ENCODE measurements around the gene C1orf74. TPM values are rescaled to one million over a fixed set of nuclear protein-coding genes. Genes with fewer than 3 reads are reported as not detected.

Gene C1orf74
- polyA plus RNA-seq, 1 of the 3 experiments (the other 2 are of a cell fraction): 1.5 TPM

- WGBS (ENCODE audit: low lambda C conversion rate): 56% methylated on average over 3 of the region's 3 CpGs
- CTCF ChIA-PET: no interaction called here
- no peak for DNase-seq
Measured at GRCh38 chr1:209816923-209817322, 32.6 kb upstream of the C1orf74 start.

GRCh38 chr1:209815931-209816341, 31.6 kb upstream of the C1orf74 start:
- peaks cover 0 to 8% of the 10 kb centered on the region in 2 experiments; a peak in 2 of 4 replicates for H3K4me1 ChIP-seq (ENCODE audit: control insufficient read depth in 1 of 2, insufficient read depth in 2 of 2, low read depth in 1 of 2, low read length in 1 of 2)
- H3K4me3 ChIP-seq (ENCODE audit: low read depth in 2 of 2, low read length in 1 of 2): no peak overlapping the region
- no peaks in the 10 kb centered on the region for H3K9me2 ChIP-seq
- ChIA-PET POLR2A (interaction anchor here (1.0 kb wide), 1 partner anchor 12 kb away, joined by 3 read pairs; the partner anchor contains the start of gene UTP25), CTCF (interaction anchor here (0.7 to 1.4 kb wide), 4 partner anchors 9 to 247 kb away, joined by 3 to 4 read pairs (median 4); partner anchors contain the start of gene UTP25)
- 79% methylated on average over 6 of the region's 6 CpGs for WGBS (ENCODE audit: low lambda C conversion rate)
- no peaks in the 10 kb centered on the region for H3K79me2 ChIP-seq (ENCODE audit: insufficient read depth)
- no peaks in the 10 kb centered on the region for H3K9me3 ChIP-seq
- DNase-seq: no peak
- peak overlapping the region; percentile 78; the same call in 1 of the 2 replicates for H2AFZ ChIP-seq (ENCODE audit: low read depth)
- H3K27me3 ChIP-seq (ENCODE audit: insufficient read depth): no peaks in the 10 kb centered on the region
- H3F3A ChIP-seq (replicated peaks; ENCODE audit: insufficient read depth): no peaks in the 10 kb centered on the region
- no peaks in the 10 kb centered on the region for H3K36me3 ChIP-seq (replicated peaks in 1 of 2; ENCODE audit: control insufficient read depth in 1 of 2, insufficient read depth in 2 of 2, low read length in 1 of 2)
- H4K20me1 ChIP-seq (ENCODE audit: insufficient read depth): no peaks in the 10 kb centered on the region
- no peak overlapping the region for H3K4me2 ChIP-seq
- no peak overlapping the region for H3K27ac ChIP-seq (ENCODE audit: low read depth in 2 of 2, low read length in 1 of 2)
- no peak overlapping the region for H3K9ac ChIP-seq
- TF ChIP-seq ELF1 (IDR thresholded peaks at IDR 0.05): no peak
- TF ChIP-seq RAD21 (IDR thresholded peaks at IDR 0.05; ENCODE audit: low read length): no peak
- no peak for TF ChIP-seq SIN3A (IDR thresholded peaks at IDR 0.05; ENCODE audit: borderline replicate concordance, low read depth, low read length)
- TF ChIP-seq EP300 (IDR thresholded peaks at IDR 0.05; ENCODE audit: borderline replicate concordance in 1 of 2, low read depth in 1 of 2, low read length in 1 of 2): no peak
- no peak for TF ChIP-seq NFIC (IDR thresholded peaks at IDR 0.05; ENCODE audit: borderline replicate concordance)
- TF ChIP-seq SMC3 (IDR thresholded peaks at IDR 0.05; ENCODE audit: low read depth, low read length): no peak
- TF ChIP-seq TCF12 (IDR thresholded peaks at IDR 0.05): no peak
- TF ChIP-seq RXRA (IDR thresholded peaks at IDR 0.05; ENCODE audit: borderline replicate concordance, low read depth): no peak
- TF ChIP-seq EZH2phosphoT487 (IDR thresholded peaks at IDR 0.05; ENCODE audit: borderline replicate concordance, low read depth): no peak
- TF ChIP-seq JUND (IDR thresholded peaks at IDR 0.05): no peak
- no peak for TF ChIP-seq USF2 (IDR thresholded peaks at IDR 0.05; ENCODE audit: borderline replicate concordance, low read depth, low read length)
- TF ChIP-seq RFX5 (IDR thresholded peaks at IDR 0.05; ENCODE audit: low read length): no peak
- TF ChIP-seq TAF1 (IDR thresholded peaks at IDR 0.05; ENCODE audit: borderline replicate concordance, low read depth, low read length): no peak
- no peak for TF ChIP-seq NRF1 (IDR thresholded peaks at IDR 0.05; ENCODE audit: low read depth, low read length)
- no peak for TF ChIP-seq FOXJ3 (CRISPR knock-in tag; IDR thresholded peaks at IDR 0.05)

More at GRCh38 chr1:209816923-209817322, 32.6 kb upstream of the C1orf74 start:
- no peak overlapping the region for H3K4me2 ChIP-seq
- H2AFZ ChIP-seq (ENCODE audit: low read depth): no peak overlapping the region
- POLR2A ChIA-PET: no interaction called here
- H3K36me3 ChIP-seq (replicated peaks in 1 of 2; ENCODE audit: control insufficient read depth in 1 of 2, insufficient read depth in 2 of 2, low read length in 1 of 2): no peaks in the 10 kb centered on the region
- no peak for TF ChIP-seq USF2 (IDR thresholded peaks at IDR 0.05; ENCODE audit: borderline replicate concordance, low read depth, low read length)
- no peak for TF ChIP-seq EP300 (IDR thresholded peaks at IDR 0.05; ENCODE audit: borderline replicate concordance in 1 of 2, low read depth in 1 of 2, low read length in 1 of 2)
- no peak for TF ChIP-seq GABPA (IDR thresholded peaks at IDR 0.05; ENCODE audit: low read depth)
- no peak for TF ChIP-seq RFX5 (IDR thresholded peaks at IDR 0.05; ENCODE audit: low read length)
- TF ChIP-seq FOXJ3 (CRISPR knock-in tag; IDR thresholded peaks at IDR 0.05): no peak
- TF ChIP-seq SIN3A (IDR thresholded peaks at IDR 0.05; ENCODE audit: borderline replicate concordance, low read depth, low read length): no peak
- TF ChIP-seq MEF2A (IDR thresholded peaks at IDR 0.05; ENCODE audit: borderline replicate concordance, low read depth): no peak
- no peak for TF ChIP-seq ZBTB33 (IDR thresholded peaks at IDR 0.05; ENCODE audit: borderline replicate concordance, low read depth)
- TF ChIP-seq NFIC (IDR thresholded peaks at IDR 0.05; ENCODE audit: borderline replicate concordance): no peak
- H3K9me3 ChIP-seq: no peaks in the 10 kb centered on the region
- H4K20me1 ChIP-seq (ENCODE audit: insufficient read depth): no peaks in the 10 kb centered on the region
- H3K4me1 ChIP-seq (ENCODE audit: control insufficient read depth in 1 of 2, insufficient read depth in 2 of 2, low read depth in 1 of 2, low read length in 1 of 2): peaks cover 0 to 6% of the 10 kb centered on the region in 2 experiments; a peak in 1 of 4 replicates
- no peaks in the 10 kb centered on the region for H3F3A ChIP-seq (replicated peaks; ENCODE audit: insufficient read depth)
- no peak overlapping the region for H3K27ac ChIP-seq (ENCODE audit: low read depth in 2 of 2, low read length in 1 of 2)
- H3K9ac ChIP-seq: no peak overlapping the region
- no peak overlapping the region for H3K4me3 ChIP-seq (ENCODE audit: low read depth in 2 of 2, low read length in 1 of 2)
- no peaks in the 10 kb centered on the region for H3K9me2 ChIP-seq
- H3K27me3 ChIP-seq (ENCODE audit: insufficient read depth): no peaks in the 10 kb centered on the region
- H3K79me2 ChIP-seq (ENCODE audit: insufficient read depth): no peaks in the 10 kb centered on the region
